WERI-Rb-1 (cell line): ENCODE results near the gene TNFRSF25.
A peak's percentile ranks its signal among the peaks of the same experiment; 100 is the strongest.
"Not testable (repeated sequence)": the region's sequence is repeated elsewhere in the genome, so short reads cannot be mapped to it uniquely, and the experiment has no call there.

Experiments
- DNase-seq: peaks from one replicate; pipeline ENCODE4 v3.0.0-alpha.2; 2020
- H3K27ac ChIP-seq: fragments of 250-450 bp; sonication (Bioruptor Pico); 2 replicates; pipeline ENCODE4 v1.5.1; 2020; ENCODE audit warnings: mild to moderate bottlenecking, moderate library complexity
- H3K27me3 ChIP-seq: fragments of 250-450 bp; sonication (Bioruptor Pico); 2 replicates; pipeline ENCODE4 v1.5.1; 2021; ENCODE audit warnings: mild to moderate bottlenecking, low read depth, moderate library complexity; ENCODE audit not compliant: insufficient read depth, severe bottlenecking
- H3K36me3 ChIP-seq: fragments of 250-450 bp; sonication (Bioruptor Pico); 2 replicates; pipeline ENCODE4 v1.5.1; 2020; ENCODE audit warnings: mild to moderate bottlenecking, moderate library complexity
- H3K4me3 ChIP-seq: 2 replicates; pipeline ENCODE4 v1.5.1; 2011; ENCODE audit warnings: low read depth, mild to moderate bottlenecking, control low read depth, low read length
- H3K9me3 ChIP-seq: fragments of 250-450 bp; sonication (Bioruptor Pico); 2 replicates; pipeline ENCODE4 v1.5.1; 2021; ENCODE audit warnings: mild to moderate bottlenecking, moderate library complexity; ENCODE audit not compliant: severe bottlenecking
- TF ChIP-seq, protein P1 (sequence below): IDR thresholded peaks from 2 replicates; pipeline ENCODE4 v1.5.1; 2011; ENCODE audit warnings: low read depth, mild to moderate bottlenecking, control low read depth, inconsistent platforms, low read length

The TNFRSF25 gene

DNA sequence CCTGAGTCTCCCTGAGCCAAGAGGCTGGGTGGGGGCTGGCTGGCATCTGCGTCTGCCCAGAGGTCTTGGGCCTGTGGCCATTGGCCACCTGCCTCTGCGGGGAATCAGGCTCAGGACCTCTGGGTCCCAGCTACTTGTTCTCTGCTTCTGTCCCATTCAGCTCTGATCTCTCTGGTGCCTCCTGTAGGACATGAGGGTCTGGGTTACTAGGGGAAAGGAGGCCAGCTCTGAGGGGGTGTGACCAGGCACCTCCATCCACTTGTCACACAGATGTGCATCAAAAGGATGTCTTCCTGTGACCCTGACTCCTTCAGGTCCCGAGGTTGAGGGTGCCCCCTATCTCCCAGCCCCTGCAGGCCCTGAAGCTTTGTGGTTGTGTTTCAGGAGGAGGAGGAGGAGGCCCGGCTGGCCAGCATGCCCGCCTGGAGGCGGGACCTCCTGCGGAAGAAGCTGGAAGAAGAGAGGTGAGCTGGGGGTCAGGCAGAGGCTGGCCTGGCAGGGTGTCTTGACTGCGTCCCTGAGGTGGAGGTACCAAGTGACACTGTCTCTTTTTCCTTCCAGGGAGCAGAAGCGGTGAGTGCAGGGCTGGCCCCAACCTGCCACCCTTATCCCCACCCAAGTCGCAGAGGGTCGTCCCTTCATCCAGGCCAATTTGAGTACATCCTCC lies 9.0 kb downstream of the TNFRSF25 start:
- no peaks in the 10 kb centered on the region for H3K27me3 ChIP-seq
- no peak overlapping the region for H3K4me3 ChIP-seq
- H3K36me3 ChIP-seq = no peaks in the 10 kb centered on the region; the same call in 1 of the 2 replicates
- no peak for DNase-seq
- no peaks in the 10 kb centered on the region for H3K9me3 ChIP-seq
- H3K27ac ChIP-seq = no peak overlapping the region
- TF ChIP-seq, protein P1, sequence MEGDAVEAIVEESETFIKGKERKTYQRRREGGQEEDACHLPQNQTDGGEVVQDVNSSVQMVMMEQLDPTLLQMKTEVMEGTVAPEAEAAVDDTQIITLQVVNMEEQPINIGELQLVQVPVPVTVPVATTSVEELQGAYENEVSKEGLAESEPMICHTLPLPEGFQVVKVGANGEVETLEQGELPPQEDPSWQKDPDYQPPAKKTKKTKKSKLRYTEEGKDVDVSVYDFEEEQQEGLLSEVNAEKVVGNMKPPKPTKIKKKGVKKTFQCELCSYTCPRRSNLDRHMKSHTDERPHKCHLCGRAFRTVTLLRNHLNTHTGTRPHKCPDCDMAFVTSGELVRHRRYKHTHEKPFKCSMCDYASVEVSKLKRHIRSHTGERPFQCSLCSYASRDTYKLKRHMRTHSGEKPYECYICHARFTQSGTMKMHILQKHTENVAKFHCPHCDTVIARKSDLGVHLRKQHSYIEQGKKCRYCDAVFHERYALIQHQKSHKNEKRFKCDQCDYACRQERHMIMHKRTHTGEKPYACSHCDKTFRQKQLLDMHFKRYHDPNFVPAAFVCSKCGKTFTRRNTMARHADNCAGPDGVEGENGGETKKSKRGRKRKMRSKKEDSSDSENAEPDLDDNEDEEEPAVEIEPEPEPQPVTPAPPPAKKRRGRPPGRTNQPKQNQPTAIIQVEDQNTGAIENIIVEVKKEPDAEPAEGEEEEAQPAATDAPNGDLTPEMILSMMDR = no peak

DNA sequence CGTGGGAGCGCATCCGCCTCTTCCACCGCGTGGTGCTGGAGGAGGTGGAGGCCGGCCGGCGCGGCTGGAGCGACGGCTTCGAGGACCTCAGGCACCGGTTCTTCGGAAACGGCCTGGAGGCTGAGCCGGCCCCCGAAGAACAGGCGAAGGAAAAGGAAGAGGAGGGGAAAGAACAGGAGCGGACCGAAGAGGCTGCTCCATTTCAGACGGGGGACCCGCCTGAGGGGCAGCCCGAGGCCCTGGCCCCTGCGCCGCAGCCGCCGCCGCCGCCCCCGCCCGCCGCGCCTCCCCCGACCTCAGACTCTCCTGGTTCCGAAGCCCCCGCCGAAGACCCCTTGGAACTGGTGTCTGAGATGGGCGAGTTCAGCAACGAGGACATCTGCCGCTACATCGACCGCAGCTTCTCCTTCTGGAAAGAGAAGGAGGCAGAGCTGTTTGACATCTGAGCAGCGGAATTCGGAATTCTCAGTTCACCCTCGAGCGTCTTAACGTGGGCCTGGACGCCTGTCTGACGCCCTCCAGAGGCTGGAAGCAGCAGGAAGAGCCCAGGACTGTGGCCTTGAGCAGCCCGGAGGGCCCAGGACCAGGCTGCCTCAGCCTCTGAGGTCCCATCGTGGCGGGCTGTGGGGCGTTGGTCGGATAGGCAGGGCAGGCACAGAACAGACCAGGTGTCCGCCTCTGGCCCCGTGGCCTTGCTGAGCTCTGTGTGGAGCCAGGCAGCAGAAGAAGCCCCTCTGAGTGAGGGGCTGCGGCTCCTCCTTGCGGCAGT lies 10.0 kb downstream of the TNFRSF25 start:
- TF ChIP-seq, protein P1 = 0 out of 2 replicates have a peak, but pooled peaks have one; percentile 2
- not testable (repeated sequence) for H3K27ac ChIP-seq, DNase-seq, H3K4me3 ChIP-seq, H3K9me3 ChIP-seq, H3K36me3 ChIP-seq, H3K27me3 ChIP-seq

DNA sequence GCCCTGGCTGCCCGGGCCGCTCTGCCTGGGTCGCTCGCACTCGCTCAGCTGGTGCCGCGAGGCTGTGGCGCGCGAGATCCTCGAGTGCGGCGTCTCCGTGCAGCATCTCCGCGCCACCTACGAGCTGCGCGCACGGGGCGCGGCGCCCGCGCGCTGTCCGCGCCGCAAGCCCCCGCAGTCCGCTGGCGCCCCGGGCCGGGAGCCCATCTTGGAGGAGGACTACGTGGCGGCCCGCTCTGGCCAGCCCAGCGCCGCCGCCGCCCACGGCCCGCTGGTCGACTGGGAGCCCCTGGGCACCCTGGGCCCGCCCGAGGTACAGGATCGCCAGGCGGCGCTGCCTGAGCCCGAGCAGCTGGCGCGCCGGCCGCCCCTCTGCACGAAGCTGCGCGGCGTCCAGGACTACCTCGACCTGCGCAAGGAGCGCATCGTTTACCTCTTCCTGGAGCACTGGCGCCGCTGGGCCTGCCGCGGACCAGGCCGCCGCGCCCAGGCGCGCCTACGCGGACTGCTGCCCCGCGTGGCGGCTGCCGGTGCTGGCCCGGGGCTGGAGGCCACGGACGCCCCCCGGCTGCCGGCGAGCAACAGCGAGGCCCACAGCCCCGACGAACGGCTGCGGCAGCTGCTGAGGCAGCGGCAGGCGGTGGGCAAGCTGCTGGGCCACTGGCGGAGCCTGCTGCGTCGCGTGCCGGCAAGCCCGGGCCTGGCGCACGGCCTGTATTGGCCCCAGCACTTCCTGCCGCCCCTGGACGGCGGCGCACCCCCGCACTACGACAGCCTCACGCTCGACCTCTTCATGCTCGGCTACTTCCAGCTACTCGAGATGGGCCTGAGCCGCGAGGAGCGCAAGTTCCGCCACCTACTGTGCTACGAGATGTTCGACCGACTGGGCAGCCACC lies 10.9 kb downstream of the TNFRSF25 start:
- TF ChIP-seq, protein P1 = no peak
- no peak for DNase-seq
- Histone ChIP-seq H3K27ac (no peak overlapping the region), H3K4me3 (no peak overlapping the region), H3K27me3 (no peaks in the 10 kb centered on the region), H3K9me3 (no peaks in the 10 kb centered on the region), H3K36me3 (no peaks in the 10 kb centered on the region)

DNA sequence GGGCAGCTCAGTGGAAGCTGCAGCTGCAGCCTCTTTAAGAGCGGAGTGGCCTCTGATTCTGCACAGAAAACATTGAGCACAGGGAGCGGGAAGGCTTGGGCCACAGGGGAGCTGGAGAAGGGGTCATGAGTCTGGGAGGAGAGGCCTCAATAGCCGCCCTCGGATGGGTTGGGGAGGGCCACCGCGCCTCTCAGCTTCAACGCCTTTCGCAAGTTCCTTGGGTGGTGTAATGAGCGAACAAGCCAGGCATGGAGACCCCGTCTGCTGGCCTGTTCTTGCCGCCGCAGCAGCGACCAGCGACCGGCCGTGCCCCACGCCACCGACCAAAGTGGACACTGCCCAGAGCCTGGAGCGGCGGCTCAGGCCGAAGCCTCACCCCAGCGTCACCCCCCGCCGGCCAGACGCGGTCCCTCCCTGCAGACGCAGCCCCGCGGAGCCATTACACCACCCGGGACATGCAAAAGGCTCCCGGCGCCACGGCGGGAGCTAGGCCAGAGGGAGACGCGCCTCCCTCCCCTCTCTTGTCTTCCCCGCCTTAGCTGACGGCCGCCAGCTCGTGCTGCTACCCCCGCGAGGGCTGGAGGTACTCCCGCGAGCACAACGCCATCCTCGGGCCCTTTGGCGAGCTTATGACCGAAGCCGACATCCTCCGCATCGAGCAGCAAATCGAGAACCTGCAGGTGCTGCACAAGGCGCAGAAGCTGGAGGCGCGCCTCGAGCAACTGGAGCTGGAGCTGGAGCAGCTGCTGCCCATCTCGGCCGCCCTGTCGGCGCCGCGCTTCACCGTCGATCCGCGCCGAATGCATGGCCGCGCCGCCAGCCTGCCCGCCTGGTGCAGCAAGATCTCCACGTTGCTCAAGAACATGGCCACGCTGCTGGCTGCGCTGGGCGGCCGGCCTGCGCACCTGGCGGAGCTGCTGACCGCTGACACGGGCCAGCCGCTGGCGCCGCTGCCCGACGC lies 11.8 kb downstream of the TNFRSF25 start:
- H3K27me3 ChIP-seq, H3K9me3 ChIP-seq, H3K27ac ChIP-seq, H3K4me3 ChIP-seq, H3K36me3 ChIP-seq, DNase-seq: not testable (repeated sequence)

DNA sequence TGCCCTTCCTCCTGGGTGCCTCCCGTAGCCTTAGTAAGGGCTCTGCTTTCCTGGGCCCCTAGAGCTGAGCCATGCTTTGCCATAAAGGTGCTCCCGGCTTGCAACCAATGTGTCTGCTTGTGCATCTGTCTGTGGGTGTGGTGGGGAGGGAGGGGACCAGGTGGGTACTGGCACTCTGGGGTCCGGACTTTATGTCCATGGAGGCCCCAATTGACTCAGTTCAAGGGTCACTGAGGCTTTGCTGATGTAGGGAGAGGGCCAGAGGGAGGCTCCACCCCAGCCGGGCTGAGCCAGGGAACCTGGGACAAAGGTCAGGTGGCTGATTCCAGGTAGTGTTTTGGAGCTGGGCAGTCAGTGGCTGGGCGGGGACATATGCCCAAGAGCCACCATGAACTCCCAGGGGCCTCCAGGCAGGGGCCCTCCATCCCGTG lies 15.0 kb downstream of the TNFRSF25 start:
- Histone ChIP-seq H3K27me3 (no peaks in the 10 kb centered on the region), H3K4me3 (no peak overlapping the region), H3K36me3 (no peaks in the 10 kb centered on the region), H3K9me3 (no peaks in the 10 kb centered on the region), H3K27ac (no peak overlapping the region)
- TF ChIP-seq, protein P1 = no peak
- DNase-seq = no peak

DNA sequence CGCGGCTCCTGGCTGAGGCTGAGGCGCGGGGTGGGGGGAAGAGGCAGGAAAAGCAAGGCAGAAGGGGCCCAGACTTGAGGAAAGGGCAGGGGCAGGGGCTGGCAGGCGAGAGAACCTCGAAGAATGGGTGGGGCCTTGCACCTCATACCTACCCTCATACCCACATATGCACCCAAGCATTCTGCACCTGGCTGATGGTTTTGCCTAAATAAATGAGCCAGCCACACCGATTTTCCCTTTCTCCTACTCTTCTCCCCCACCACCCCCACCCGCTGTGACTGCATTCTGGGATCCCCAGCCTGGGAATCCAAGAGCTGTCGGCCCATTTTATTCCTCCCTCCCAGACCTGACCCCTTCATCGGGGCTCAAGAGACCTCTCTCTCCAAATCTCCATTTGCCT lies 15.5 kb downstream of the TNFRSF25 start:
- not testable (repeated sequence) for H3K27me3 ChIP-seq, H3K36me3 ChIP-seq, H3K9me3 ChIP-seq, H3K27ac ChIP-seq, DNase-seq, H3K4me3 ChIP-seq
